NCI-H526 (cell line): ENCODE data around the gene DPEP2.
A peak's percentile ranks its signal among the peaks of the same experiment; 100 is the strongest.
"Not testable (repeated sequence)": the region's sequence is repeated elsewhere in the genome, so short reads cannot be mapped to it uniquely, and the experiment has no call there.

Experiments used
- DNase-seq, 2 experiments: peaks; one replicate each; lab custom pipeline; 2025; lab: John Stamatoyannopoulos, UW

Gene DPEP2

GRCh38 chr16:67976205-67976604, 23.1 kb downstream of the DPEP2 start:
- no peak for DNase-seq

GRCh38 chr16:67975321-67976105, 23.8 kb downstream of the DPEP2 start:
- no peak for DNase-seq

DNA sequence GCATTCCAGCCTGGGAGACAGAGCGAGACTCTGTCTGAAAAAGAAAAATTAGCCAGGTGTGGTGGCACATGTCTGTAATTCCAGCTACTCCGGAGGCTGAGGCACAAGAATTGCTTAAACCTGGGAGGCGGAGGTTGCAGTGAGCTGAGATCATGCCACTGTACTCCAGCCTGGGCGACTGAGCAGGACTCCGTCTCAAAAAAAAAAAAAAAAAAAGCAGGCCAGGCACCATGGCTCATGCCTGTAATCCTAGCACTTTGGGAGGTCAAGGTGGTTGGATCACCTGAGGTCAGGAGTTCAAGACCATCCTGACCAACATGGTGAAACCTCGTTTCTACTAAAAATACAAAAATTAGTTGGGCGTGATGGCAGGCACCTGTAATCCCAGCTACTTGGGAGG, 27.0 kb downstream of the DPEP2 start:
- DNase-seq, result not testable (repeated sequence)

DNA sequence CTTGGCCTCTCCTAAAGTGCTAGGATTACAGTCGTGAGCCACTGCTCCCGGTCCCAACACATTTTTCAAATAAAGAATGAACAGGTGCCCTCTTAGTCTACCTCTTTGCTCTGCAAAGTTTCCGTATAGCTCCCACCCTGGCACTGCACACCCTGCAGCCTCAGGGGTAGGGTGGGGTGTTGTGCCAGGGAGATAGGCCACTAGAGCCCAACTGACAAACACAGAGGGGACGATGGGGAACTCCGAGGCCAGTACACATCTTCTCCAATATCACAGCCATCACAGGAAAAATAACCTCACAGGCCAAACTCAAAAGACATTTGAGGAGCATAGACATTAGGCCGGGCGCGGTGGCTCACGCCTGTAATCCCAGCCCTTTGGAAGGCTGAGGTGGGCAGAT, 28.2 kb downstream of the DPEP2 start:
- no peak for DNase-seq

GRCh38 chr16:67969254-67970039, 29.8 kb downstream of the DPEP2 start:
- DNase-seq, result no peak

GRCh38 chr16:67968400-67969253, 30.7 kb downstream of the DPEP2 start, which contains the start of gene SLC12A4:
Gene SLC12A4, minus strand, starts transcription at chr16:67968637. Its CDS starts 84 bp downstream, at chr16:67968553.
- DNase-seq, result peak in 1 of 2 experiments; percentile 20

DNA sequence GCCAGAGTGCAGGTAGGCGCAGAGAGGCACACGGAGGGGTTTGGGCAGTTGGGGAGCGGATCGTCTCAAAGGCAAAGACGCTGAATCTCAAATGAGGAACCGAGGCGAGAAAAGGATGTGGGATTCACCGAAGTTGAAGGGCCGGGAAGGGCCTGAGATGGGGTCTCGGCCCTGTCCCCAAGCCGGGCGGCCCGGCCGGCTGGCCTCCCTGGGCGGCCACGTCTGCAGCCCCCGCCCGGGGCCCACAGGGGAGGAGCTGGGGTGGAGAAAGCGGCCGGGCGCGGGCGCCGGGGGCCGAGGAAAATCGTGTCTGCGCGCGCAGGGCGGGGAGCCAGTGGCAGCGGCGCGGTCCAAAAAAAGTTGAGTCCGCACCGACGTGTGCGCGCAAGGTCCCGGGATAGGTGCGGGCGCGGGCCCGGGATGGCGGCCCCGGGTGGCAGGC, 31.3 kb downstream of the DPEP2 start:
- DNase-seq, result no peak

- DNase-seq, result no peak
Measured at GRCh38 chr16:67967183-67967957, 31.9 kb downstream of the DPEP2 start.

DNA sequence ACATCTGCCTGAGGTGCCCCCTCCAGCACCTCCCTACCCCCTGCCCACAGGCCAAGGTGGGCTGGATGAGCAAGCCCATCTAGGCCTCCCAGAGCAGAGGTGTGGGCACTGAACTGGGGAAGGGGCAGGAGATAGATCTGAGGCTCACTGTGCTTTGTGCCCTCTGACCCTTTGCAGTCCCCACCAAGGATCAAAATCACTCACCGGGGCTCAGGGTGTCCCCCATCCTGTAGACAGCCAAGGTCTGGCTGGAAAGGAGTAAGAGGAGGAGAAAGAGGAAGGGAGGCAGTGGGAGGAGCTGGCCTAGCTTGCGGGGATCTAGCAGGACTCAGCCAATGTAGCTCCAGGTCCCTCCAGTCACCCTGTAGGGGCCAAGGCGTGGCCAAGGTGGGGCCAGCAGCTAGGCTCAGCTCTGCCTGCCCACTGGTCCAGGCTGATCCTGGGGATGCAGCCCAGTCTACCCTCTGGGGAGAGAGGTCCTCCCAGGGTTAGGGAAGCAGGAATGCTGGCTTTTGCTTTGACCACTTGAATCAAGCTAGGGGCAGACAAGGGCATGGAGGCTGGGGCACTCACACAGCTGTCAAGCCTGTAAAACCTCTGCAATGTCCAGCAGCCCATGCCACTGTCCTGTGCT, 32.6 kb downstream of the DPEP2 start:
- DNase-seq, result no peak

DNA sequence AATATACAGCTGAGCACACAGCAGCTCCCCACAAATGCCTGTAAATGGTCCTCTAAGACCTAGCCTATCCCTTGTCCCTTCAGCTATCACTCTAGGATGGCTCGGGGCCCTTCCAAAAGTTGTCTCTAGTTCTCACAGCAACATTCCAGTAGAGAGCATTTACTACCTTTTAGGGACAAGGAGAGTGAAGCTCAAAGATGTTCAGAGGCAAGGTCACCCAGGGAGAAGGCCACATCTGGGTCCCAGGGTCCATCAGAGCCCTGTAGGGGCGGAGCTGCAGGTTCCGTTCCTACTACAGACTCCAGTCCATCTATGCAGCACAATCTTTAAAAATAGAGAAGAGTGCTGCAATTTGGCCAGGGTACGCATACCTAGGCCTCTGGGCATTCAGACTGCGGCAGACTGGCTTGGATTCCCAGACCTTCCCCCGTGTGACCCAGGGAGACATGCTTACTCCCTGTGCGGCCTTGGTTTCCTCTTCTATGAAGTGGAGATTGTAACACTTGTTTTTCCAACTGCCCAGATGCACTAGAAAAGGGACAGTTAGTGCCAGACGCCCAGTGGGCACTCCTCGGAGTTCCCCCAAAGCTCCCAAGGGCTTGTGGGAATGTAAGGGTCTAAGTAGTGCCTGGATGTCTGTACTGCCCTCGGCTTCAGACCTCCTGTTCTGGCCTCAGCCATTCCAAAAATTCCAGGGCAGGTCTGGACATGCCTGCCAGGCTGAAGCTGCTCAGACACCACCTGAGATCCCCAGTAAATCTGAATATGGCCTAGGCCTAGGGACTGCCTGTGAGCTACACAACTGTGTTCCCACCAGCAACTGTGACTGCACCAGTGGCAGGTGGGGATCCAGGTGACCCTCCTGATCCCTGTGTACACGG, 33.4 kb downstream of the DPEP2 start:
- peak in 1 of 2 experiments; percentile 27 for DNase-seq

DNA sequence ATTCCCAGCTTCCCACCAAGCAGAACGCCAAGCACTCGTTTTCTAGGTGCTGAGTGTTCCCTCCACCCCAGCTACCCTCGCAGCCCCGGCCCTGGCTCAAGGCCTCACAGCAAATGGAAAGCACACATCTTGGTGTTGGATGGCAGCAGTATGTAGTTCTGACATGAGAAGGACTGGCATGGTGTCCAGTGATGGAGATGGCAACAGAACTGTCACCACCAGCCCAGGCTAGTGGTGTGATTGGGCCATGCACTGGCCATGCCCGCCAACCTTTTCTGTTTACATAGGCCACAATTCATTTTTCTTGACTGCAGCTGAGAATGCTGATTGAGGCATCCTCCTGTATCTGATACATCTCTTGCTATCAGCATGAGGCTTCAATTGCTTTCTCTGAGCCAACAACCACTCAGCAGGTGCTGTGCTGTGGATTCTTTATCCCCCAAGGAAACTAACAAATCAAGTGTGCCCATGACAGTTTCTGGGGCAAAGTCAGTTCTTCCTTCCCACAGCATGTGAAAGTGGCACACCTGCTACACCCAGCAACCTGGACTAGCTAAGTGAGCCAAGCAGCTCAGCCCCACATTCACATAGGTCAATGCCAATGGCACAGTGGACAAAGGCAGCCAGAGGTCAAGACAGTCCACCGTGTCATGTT, 34.7 kb downstream of the DPEP2 start:
- DNase-seq, result no peak

DNA sequence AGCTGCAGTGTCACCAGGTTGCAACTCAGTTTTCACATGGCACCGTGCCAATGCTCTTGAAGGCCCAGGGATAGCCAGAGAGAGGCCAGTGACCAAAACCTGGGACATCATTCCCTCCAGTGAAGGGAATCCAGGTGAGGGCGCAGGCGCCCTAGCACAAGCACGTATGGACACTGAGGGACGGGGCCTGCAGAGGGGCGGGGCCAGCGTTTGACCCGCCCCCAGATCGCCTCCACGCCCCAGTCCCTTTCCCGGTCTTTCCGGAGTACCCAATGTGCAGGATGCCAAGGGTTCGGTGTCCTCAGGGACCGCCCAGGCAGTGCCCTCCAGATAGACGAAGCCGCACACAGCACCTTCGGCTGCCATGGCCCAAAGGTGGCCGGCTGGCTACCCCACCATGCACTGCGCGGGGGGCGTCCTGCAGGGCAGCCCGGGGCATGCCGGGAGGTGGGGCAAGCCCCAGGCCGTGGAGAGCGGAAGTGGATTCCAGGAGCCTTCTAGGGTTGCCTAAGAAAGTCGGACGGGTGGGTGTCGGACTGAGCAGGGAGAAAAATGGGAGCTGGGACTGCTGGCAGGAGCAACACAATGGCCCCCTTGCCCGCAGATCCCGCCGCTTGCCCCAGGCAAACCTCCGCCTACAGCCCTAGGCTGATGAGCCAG, 35.5 kb downstream of the DPEP2 start:
- no peak for DNase-seq

DNA sequence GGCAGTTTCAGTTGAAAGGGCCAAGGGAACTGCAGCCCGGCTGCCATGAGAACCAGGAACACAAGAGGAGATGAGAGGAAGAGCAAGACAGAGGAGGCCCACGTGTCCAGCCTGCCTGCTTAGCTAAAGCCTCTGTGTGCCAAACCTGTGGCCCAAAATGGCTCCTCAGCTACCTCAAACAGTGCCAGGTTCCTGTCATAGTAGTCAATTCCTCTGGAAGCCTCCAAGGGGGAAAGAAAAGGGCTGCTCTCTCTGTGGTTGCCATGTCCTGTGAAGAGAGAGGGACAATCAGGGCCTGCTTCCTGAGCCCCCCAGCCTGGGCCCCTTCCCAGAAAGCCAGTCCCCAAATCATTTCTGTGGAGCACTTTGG, 36.0 kb downstream of the DPEP2 start:
- no peak for DNase-seq

- DNase-seq, result no peak
Measured at GRCh38 chr16:67962135-67962534, 37.1 kb downstream of the DPEP2 start.

GRCh38 chr16:67961551-67961957, 37.7 kb downstream of the DPEP2 start:
- DNase-seq, result peak in 1 of 2 experiments; percentile 17

- no peak for DNase-seq
Measured at GRCh38 chr16:67959536-67960329, 39.6 kb downstream of the DPEP2 start.

GRCh38 chr16:67957622-67958021, 41.7 kb downstream of the DPEP2 start:
- DNase-seq, result no peak
